RWPE2 (cell line): ENCODE results near the gene TTI1.

ENCODE experiments used
- ATAC-seq: fragments of 200-7000 bp; cut with Tn5 transposase; 3 replicates; pipeline ENCODE4 v1.9.1; 2021; ENCODE audit warnings: low read depth
- DNase-seq: peaks from one replicate; pipeline ENCODE4 v3.0.0-alpha.2; 2020; ENCODE audit warnings: low spot score
- H3K27ac ChIP-seq: fragments of 450-650 bp; 2 replicates; pipeline ENCODE4 v1.5.1; 2017; ENCODE audit warnings: mild to moderate bottlenecking; ENCODE audit not compliant: poor library complexity, severe bottlenecking
- H3K27me3 ChIP-seq: fragments of 250-450 bp; sonication (Bioruptor Pico); 2 replicates; pipeline ENCODE4 v1.5.1; 2021; ENCODE audit warnings: mild to moderate bottlenecking, moderate library complexity; ENCODE audit not compliant: insufficient read depth, poor library complexity, severe bottlenecking
- H3K36me3 ChIP-seq: fragments of 250-450 bp; sonication (Bioruptor Pico); 2 replicates; pipeline ENCODE4 v1.5.1; 2020; ENCODE audit warnings: low read depth, mild to moderate bottlenecking, moderate library complexity
- H3K4me1 ChIP-seq: fragments of 250-450 bp; sonication (Bioruptor Pico); 2 replicates; pipeline ENCODE4 v1.5.1; 2021; ENCODE audit warnings: mild to moderate bottlenecking, moderate library complexity; ENCODE audit not compliant: insufficient read depth, poor library complexity, severe bottlenecking
- H3K4me3 ChIP-seq: fragments of 250-450 bp; sonication (Bioruptor Pico); 2 replicates; pipeline ENCODE4 v1.5.1; 2021; ENCODE audit warnings: mild to moderate bottlenecking, moderate library complexity; ENCODE audit not compliant: severe bottlenecking
- H3K9me3 ChIP-seq: fragments of 250-450 bp; sonication (Bioruptor Pico); 2 replicates; pipeline ENCODE4 v1.5.1; 2021; ENCODE audit warnings: mild to moderate bottlenecking, moderate library complexity; ENCODE audit not compliant: severe bottlenecking
- CTCF ChIP-seq: fragments of 450-650 bp; IDR thresholded peaks from one replicate; pipeline ENCODE4 v1.5.1; 2017; ENCODE audit warnings: mild to moderate bottlenecking, moderate library complexity; ENCODE audit not compliant: poor library complexity, severe bottlenecking

TTI1 gene

GRCh38 chr20:38033330-38034107, at the start of gene TTI1, which contains the start of gene RPRD1B:
TTI1 (minus strand) TSS chr20:38033456; CDS start chr20:38013816, 19,640 bp downstream.
RPRD1B (plus strand) TSS chr20:38033746; CDS start chr20:38033948, 202 bp downstream.
- H3K36me3 ChIP-seq: peaks cover 59% of the 10 kb centered on the region

GRCh38 chr20:38082894-38083293, 49.6 kb upstream of the TTI1 start:
- Histone ChIP-seq H3K9me3 (no peaks in the 10 kb centered on the region), H3K4me3 (no peak overlapping the region), H3K27ac (no peak overlapping the region), H3K27me3 (no peaks in the 10 kb centered on the region), H3K36me3 (peaks cover 86% of the 10 kb centered on the region), H3K4me1 (no peaks in the 10 kb centered on the region)
- ATAC-seq (no peak), DNase-seq (no peak)
- no peak for TF ChIP-seq CTCF

More at GRCh38 chr20:38033330-38034107, at the start of gene TTI1, which contains the start of gene RPRD1B:
- H3K27me3 ChIP-seq: no peaks in the 10 kb centered on the region
- H3K4me3 ChIP-seq: peak within 1 kb of the TSS; percentile 79
- TF ChIP-seq CTCF: peak; percentile 12
- DNase-seq (peak; percentile 97), ATAC-seq (peak; percentile 89)
- H3K9me3 ChIP-seq: no peaks in the 10 kb centered on the region
- H3K27ac ChIP-seq: peak within 1 kb of the TSS; percentile 60
- H3K4me1 ChIP-seq: peaks cover 37% of the 10 kb centered on the region

- no peak for DNase-seq
- Histone ChIP-seq H3K36me3 (peaks cover 82% of the 10 kb centered on the region), H3K27me3 (no peaks in the 10 kb centered on the region), H3K27ac (no peak overlapping the region), H3K4me1 (no peaks in the 10 kb centered on the region), H3K4me3 (no peak overlapping the region), H3K9me3 (no peaks in the 10 kb centered on the region)
- TF ChIP-seq CTCF: no peak
- ATAC-seq: no peak
Measured at GRCh38 chr20:38081575-38081974, 48.3 kb upstream of the TTI1 start.

GRCh38 chr20:38079353-38079752, 46.1 kb upstream of the TTI1 start:
- Histone ChIP-seq H3K36me3 (peaks cover 83% of the 10 kb centered on the region), H3K4me3 (no peak overlapping the region), H3K4me1 (no peaks in the 10 kb centered on the region), H3K27ac (no peak overlapping the region), H3K27me3 (no peaks in the 10 kb centered on the region), H3K9me3 (no peaks in the 10 kb centered on the region)
- DNase-seq: no peak
- no peak for ATAC-seq
- no peak for TF ChIP-seq CTCF

GRCh38 chr20:38078084-38078483, 44.8 kb upstream of the TTI1 start:
- no peak for TF ChIP-seq CTCF
- Histone ChIP-seq H3K27me3 (no peaks in the 10 kb centered on the region), H3K4me3 (no peak overlapping the region), H3K27ac (no peak overlapping the region), H3K4me1 (no peaks in the 10 kb centered on the region), H3K9me3 (no peaks in the 10 kb centered on the region), H3K36me3 (peaks cover 80% of the 10 kb centered on the region)
- ATAC-seq: no peak
- no peak for DNase-seq
